GM19239 (cell line): ENCODE measurements around the gene GNAI3.

Experiments
- DNase-seq: peaks from one replicate; pipeline ENCODE4 v3.0.0; 2011; ENCODE audit warnings: low spot score; ENCODE audit not compliant: insufficient read length
- FAIRE-seq: peaks from 2 replicates; lab custom pipeline; 2011; peaks lifted over from hg19 to GRCh38; lab: Jason Lieb, UNC

The GNAI3 gene

GRCh38 chr1:109621379-109622136 lies 73.1 kb downstream of the GNAI3 start:
- FAIRE-seq (no peak), DNase-seq (no peak)

- DNase-seq (no peak), FAIRE-seq (no peak)
Observed at GRCh38 chr1:109622137-109622892, 73.9 kb downstream of the GNAI3 start.

DNA sequence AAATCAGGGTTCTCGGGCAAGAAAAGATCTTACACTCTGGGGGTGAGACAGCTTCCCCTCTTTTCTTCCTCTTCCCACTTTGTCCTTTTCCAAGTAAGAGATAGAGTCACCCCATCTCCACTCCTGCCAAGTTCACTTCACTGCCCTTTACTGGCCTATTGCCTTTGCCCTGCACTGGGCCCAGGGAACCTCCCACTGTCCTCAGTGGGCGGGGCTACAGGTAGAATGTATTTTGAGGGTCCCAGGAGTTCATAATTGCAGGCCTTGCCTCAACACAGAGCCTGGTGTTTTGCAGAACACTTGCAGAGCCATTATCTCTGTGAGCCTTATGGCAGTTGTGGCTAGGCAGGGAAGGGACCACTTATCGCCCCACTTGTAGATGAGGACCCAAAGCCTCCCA lies 74.5 kb downstream of the GNAI3 start:
- no peak for DNase-seq

GRCh38 chr1:109623601-109624161 lies 75.3 kb downstream of the GNAI3 start:
- FAIRE-seq: no peak
- DNase-seq: no peak

More for the DNA sequence above, 74.5 kb downstream of the GNAI3 start:
- no peak for FAIRE-seq

GRCh38 chr1:109624201-109625010 lies 76.0 kb downstream of the GNAI3 start:
- DNase-seq: peak; percentile 57
- no peak for FAIRE-seq

DNA sequence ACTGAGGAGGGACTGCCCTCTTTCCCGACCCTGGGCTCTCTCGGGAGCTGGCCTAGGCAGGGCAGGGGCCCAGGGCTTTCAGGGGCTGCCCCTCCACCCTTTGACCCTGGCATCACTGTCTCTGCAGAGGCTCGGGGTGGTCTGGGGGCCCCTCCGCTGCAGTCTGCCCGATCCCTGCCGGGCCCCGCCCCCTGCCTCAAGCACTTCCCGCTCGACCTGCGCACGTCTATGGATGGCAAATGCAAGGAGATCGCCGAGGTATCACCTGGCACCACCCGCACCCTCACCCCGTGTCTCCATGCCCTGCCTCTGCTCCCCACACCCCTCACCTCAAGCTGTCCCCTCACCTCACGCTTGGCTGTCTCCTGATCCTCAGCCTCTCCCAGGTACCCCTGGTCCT lies 76.8 kb downstream of the GNAI3 start:
- FAIRE-seq: no peak
- DNase-seq: no peak

- no peak for DNase-seq
- FAIRE-seq: no peak
Observed at GRCh38 chr1:109625601-109626560, 77.5 kb downstream of the GNAI3 start.

DNA sequence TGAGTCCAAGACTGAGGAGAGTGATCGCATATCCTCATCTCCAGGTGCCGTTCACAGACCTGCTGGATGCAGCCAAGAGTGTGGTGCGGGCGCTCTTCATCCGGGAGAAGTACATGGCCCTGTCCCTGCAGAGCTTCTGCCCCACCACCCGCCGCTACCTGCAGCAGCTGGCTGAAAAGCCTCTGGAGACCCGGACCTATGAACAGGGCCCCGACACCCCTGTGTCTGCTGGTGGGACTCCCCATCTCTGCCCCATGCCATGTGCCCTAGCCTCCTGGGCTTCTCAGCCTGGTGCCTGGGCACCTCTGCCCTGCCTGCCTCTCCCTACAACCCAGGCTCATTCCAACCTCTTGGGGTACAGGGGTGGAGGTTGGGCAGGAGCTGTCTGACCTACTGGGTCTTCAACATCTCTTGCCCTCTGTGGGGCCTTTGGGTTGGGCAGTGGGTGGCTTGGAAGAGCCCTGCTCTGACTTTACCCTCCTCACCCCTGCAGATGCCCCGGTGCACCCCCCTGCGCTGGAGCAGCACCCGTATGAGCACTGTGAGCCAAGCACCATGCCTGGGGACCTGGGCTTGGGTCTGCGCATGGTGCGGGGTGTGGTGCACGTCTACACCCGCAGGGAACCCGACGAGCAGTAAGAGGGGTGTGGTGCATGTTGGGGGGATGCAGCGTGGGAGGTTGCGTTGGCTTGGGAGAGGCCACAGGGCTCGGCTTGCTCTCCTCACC lies 78.4 kb downstream of the GNAI3 start:
- FAIRE-seq (no peak), DNase-seq (no peak)

- DNase-seq (no peak), FAIRE-seq (no peak)
Observed at GRCh38 chr1:109627692-109628399, 79.4 kb downstream of the GNAI3 start.

GRCh38 chr1:109628540-109629321 lies 80.3 kb downstream of the GNAI3 start:
- FAIRE-seq (no peak), DNase-seq (no peak)

DNA sequence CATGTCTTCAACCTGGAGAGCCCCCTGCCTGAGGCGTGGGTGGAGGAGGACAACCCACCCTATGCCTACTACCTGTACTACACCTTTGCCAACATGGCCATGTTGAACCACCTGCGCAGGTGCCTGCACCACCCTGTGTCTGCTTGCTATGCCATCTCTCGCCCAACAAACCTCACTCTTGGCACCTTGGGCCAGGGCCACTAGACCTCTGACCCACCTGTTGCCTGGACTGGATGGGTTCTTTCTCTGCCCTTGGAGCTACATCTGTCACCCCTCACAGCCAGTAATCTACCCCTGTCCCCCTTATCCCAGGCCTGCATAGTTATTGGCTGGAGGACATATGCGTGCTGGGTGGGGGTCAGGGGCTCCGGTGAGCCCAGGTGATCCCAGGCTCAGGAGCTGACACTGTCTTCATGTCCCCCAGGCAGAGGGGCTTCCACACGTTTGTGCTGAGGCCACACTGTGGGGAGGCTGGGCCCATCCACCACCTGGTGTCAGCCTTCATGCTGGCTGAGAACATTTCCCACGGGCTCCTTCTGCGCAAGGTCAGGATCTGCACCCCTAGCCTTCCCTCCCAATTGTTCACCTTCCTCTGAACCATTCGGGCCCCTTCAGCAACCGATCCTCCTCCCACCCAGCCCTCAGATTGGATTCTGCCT lies 81.1 kb downstream of the GNAI3 start:
- FAIRE-seq (no peak), DNase-seq (no peak)

DNA sequence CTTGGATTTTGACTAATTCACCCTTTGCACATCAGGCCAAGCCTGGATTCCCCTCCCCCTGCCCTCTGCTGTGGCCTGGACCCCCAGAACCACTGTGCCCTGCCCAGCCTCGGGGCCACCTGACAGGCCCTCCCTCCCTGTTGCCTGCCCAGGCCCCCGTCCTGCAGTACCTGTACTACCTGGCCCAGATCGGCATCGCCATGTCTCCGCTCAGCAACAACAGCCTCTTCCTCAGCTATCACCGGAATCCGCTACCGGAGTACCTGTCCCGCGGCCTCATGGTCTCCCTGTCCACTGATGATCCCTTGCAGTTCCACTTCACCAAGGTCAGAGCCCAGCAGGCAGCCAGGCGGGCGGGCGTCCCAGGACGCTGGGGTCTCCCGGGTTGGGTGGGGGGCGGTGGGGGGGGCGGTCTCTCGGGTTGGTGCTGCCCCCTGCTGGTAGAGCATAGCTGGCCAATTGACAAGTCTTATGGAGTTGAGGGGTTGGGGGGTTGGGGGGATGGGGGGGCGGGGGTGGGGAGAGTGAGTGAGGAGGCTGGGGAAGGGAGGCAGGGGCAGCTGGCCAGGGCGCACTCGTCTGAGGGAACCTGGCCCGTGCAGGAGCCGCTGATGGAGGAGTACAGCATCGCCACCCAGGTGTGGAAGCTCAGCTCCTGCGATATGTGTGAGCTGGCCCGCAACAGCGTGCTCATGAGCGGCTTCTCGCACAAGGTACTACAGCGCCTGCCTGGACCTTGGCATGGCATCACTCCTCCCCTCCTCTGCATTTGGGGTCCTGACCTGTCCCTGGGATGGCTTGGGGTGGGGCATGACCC lies 81.9 kb downstream of the GNAI3 start:
- DNase-seq (no peak), FAIRE-seq (no peak)

- FAIRE-seq: no peak
- DNase-seq: no peak
Observed at GRCh38 chr1:109630898-109631512, 82.6 kb downstream of the GNAI3 start.

- DNase-seq: no peak
- no peak for FAIRE-seq
Observed at GRCh38 chr1:109631513-109632505, 83.4 kb downstream of the GNAI3 start.
